Measurements from ENCODE around the gene ZNF777. TPM values are rescaled to one million over a fixed set of nuclear protein-coding genes. Genes with fewer than 3 reads are reported as not detected.

ZNF777 gene
- total RNA-seq, 4 donors from 2014 or later, result 6.5 to 12.4 (median 9.9) TPM

DNA sequence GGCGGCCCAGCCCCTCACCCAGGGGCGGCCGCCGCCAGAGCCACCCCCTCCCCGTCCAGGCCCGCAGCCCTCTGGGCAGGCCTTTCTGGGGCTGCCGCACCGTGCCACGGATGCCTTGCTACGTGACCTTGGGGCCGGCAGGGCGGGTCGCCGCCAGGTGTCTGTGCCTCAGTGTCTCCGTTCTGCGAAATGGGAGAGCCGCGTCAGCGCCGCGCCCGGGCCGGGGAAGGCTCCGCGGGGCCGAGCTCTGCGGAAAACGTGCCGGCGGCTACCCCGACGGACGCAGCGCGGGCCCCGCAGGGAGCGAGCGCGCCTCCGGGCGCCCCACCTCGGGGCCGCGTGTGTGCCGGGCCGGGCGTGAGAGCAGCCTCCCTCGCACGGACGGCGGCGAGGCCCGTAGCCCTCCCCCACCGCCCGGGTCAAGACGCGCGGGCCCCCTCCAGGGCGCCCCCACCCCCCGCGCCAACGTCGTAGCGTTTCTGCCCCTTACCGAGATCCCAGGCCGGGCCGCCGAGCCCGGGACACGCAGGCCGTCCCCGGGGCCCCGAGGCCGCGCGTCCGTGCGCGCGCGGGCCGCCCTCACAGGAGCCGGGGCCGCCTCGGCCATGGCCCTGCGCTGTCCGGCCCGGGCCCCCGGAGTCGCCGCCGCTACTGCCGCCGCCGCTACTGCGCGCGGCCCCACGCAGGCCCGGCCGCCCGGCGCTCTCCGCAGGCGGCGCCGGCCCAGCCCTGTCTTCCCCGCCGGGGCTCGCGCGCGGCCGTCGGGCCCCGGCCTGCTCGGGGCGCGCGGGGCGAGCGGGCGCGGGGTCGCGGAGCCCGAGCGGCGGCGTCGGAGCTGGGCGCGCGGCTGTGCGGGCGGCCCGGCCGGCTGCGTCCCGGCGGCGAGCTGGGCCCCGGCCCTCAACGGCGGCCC, 1.1 kb downstream of the ZNF777 start:
- Histone ChIP-seq H3K36me3 (peaks cover 0 to 15% (median 0%) of the 10 kb centered on the region in 3 donors), H3K4me1 (peaks cover 0 to 21% (median 10%) of the 10 kb centered on the region in 4 donors), H3K27ac (peak overlapping the region in 2 of 4 donors; percentile 25 to 69), H3K27me3 (no peaks in the 10 kb centered on the region), H3K9me3 (no peaks in the 10 kb centered on the region), H3K4me3 (peak overlapping the region; percentile 53 to 76 (median 70))
- no peak for DNase-seq
- no peak for TF ChIP-seq POLR2A (IDR thresholded peaks at IDR 0.05)
- TF ChIP-seq, protein P1, sequence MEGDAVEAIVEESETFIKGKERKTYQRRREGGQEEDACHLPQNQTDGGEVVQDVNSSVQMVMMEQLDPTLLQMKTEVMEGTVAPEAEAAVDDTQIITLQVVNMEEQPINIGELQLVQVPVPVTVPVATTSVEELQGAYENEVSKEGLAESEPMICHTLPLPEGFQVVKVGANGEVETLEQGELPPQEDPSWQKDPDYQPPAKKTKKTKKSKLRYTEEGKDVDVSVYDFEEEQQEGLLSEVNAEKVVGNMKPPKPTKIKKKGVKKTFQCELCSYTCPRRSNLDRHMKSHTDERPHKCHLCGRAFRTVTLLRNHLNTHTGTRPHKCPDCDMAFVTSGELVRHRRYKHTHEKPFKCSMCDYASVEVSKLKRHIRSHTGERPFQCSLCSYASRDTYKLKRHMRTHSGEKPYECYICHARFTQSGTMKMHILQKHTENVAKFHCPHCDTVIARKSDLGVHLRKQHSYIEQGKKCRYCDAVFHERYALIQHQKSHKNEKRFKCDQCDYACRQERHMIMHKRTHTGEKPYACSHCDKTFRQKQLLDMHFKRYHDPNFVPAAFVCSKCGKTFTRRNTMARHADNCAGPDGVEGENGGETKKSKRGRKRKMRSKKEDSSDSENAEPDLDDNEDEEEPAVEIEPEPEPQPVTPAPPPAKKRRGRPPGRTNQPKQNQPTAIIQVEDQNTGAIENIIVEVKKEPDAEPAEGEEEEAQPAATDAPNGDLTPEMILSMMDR (IDR thresholded peaks at IDR 0.05), result no peak

DNA sequence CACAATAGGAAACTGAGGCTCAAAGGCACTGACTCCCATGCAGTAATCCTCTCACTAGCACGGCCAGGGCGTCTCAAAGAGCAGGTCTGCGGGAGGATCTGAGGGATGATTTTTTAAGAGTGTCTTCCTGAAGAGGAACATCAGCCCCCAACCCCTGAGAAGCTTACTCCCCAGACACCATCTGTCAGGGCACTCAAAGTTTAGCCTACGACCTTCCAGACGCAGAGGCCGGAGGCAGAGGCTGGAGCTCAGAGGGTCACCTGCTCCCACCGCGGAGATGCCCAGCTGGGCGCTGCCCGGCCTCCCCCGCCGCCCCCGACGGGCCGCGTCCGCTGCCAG, 1.7 kb downstream of the ZNF777 start:
- no peak for DNase-seq
- Histone ChIP-seq H3K27me3 (no peaks in the 10 kb centered on the region), H3K36me3 (peaks cover 0 to 21% (median 0%) of the 10 kb centered on the region in 3 donors), H3K27ac (peak overlapping the region in 1 of 4 donors; percentile 25), H3K4me3 (peak overlapping the region; percentile 47 to 76 (median 70)), H3K9me3 (no peaks in the 10 kb centered on the region), H3K4me1 (peaks cover 0 to 21% (median 10%) of the 10 kb centered on the region in 4 donors)
- TF ChIP-seq POLR2A (IDR thresholded peaks at IDR 0.05), result no peak
- TF ChIP-seq, protein P1 (IDR thresholded peaks at IDR 0.05), result no peak

DNA sequence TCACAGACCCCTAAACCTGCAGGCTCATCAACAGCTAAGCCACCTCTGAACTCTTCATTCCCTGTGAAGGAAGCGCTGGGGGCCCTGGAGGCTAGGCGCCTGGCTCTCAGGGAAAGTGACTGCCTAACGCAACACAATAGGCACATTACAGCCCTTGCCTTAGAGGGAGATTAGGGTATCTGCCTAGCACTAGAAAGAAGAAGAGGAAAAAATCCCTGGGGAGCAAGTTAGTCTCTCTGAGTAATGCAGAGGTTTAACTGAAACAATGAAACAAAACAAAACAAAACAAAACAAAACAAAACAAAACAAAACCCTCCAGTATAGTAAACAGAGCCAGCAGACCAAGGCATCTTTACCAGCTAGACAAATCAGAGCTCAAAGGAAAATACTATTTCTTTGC, 2.6 kb downstream of the ZNF777 start:
- Histone ChIP-seq H3K9me3 (no peaks in the 10 kb centered on the region), H3K36me3 (peaks cover 0 to 30% (median 0%) of the 10 kb centered on the region in 3 donors), H3K27me3 (no peaks in the 10 kb centered on the region), H3K27ac (no peak overlapping the region), H3K4me3 (no peak overlapping the region), H3K4me1 (peaks cover 0 to 21% (median 10%) of the 10 kb centered on the region in 4 donors)
- TF ChIP-seq, protein P1 (IDR thresholded peaks at IDR 0.05), result no peak
- TF ChIP-seq POLR2A (IDR thresholded peaks at IDR 0.05), result no peak
- no peak for DNase-seq

DNA sequence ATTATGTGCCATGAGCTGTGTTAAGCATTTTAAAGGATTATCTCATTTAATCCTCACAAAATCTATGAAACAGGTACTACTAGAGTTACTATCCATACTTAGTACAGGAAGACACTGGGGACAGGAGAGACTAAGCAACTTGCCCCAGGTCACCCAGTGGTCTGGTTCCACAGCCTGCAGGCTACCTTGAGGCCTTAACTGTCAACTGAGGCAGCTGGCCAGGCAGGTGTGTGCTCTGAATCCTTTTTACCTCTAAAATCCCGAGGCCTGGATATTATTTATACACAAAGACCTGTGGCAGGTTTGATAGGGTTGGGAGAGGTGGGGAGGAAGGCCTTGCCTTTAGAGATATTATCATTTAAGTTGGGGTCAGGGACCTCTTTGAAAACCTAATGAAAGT, 3.1 kb downstream of the ZNF777 start:
- TF ChIP-seq, protein P1 (IDR thresholded peaks at IDR 0.05), result no peak
- TF ChIP-seq POLR2A (IDR thresholded peaks at IDR 0.05), result no peak
- no peak overlapping the region for H3K4me3 ChIP-seq
- H3K4me1 ChIP-seq, result peaks cover 0 to 21% (median 10%) of the 10 kb centered on the region in 4 donors
- no peaks in the 10 kb centered on the region for H3K27me3 ChIP-seq
- H3K36me3 ChIP-seq, result peaks cover 0 to 35% (median 0%) of the 10 kb centered on the region in 3 donors
- DNase-seq, result no peak
- no peaks in the 10 kb centered on the region for H3K9me3 ChIP-seq
- no peak overlapping the region for H3K27ac ChIP-seq

DNA sequence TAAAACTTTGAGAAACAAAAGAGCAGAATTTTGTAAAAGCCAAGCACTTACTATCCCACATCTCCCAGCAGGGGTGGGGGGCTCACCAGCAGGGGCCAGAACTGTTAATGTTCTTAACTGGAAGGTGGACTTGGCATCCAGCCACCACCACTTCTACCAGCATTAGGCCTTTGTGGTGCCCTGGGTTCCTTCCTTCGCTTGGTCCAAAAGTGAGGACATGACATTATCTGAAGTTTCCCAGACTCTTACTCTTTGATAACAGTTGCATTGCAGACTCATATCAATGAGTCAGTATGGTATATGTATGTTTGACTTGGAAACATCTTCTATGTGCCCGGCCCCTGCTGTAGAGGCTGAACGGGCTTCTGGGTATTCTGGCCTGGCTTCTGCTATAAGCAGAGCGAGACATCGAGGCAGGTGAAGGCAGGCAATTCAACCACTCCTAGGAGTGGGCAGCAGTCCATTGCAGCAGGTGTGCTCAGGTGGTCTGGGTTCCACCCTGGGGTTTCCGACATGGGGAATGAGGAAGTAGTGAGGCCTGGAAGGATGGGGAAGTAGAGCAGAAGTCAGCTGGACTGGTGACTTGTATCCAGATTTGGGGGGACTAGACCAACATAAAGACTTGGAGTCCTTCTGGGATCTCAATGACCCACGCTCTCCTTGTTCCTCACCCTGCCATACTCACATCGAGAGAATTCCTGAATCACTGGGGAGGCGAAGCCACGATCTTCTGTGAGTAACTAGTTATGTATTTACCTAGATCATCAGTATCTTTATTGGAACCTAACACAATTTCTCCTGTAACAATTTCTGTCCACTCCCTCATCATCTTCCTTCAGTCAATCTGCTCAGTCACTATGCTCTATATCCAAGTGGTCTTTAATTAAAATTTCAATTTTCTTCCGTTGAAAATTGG, 4.1 kb downstream of the ZNF777 start:
- DNase-seq, result no peak
- no peak for TF ChIP-seq POLR2A (IDR thresholded peaks at IDR 0.05)
- TF ChIP-seq, protein P1 (IDR thresholded peaks at IDR 0.05), result no peak
- Histone ChIP-seq H3K4me1 (peaks cover 0 to 21% (median 10%) of the 10 kb centered on the region in 4 donors), H3K4me3 (no peak overlapping the region), H3K27ac (no peak overlapping the region), H3K36me3 (peaks cover 0 to 37% (median 0%) of the 10 kb centered on the region in 3 donors), H3K9me3 (no peaks in the 10 kb centered on the region), H3K27me3 (no peaks in the 10 kb centered on the region)
